GM12878 (cell line): ENCODE measurements around the gene FSTL4.

Source experiments
- CREB1 ChIP-seq: IDR thresholded peaks from 2 replicates; pipeline ENCODE4 v1.6.1; 2012; ENCODE audit warnings: low read depth, mild to moderate bottlenecking, inconsistent platforms
- CTCF ChIP-seq, 3 experiments: IDR thresholded peaks in 2 of 3; conservative IDR thresholded peaks in 1 of 3; 2 replicates each; pipeline ENCODE4 v1.5.1; 2011; ENCODE audit warnings: low read depth in 3 of 3, low read length in 3 of 3, mild to moderate bottlenecking in 3 of 3, control low read depth in 2 of 3, moderate library complexity in 2 of 3, inconsistent platforms in 1 of 3, mixed read lengths in 1 of 3; ENCODE audit not compliant: control insufficient read depth in 2 of 3, insufficient read depth in 1 of 3; ENCODE audit errors: extremely low read depth in 1 of 3
- GABPA ChIP-seq: IDR thresholded peaks from 2 replicates; pipeline ENCODE4 v1.6.1; 2014; ENCODE audit warnings: antibody characterized with exemption, low read depth, mild to moderate bottlenecking, inconsistent platforms
- POLR2AphosphoS5 ChIP-seq: IDR thresholded peaks from 2 replicates; pipeline ENCODE4 v1.6.1; 2011; ENCODE audit warnings: mild to moderate bottlenecking, low read length, inconsistent platforms
- RAD21 ChIP-seq: IDR thresholded peaks from 2 replicates; pipeline ENCODE4 v1.6.1; 2011; ENCODE audit warnings: mild to moderate bottlenecking, low read depth, low read length, moderate library complexity; ENCODE audit not compliant: insufficient read depth
- SMC3 ChIP-seq: IDR thresholded peaks from 2 replicates; pipeline ENCODE4 v1.6.1; 2011; ENCODE audit warnings: low read length, improper control_type of control experiment, borderline replicate concordance

- TF ChIP-seq CREB1 = no peak
- no peak for TF ChIP-seq RAD21
- no peak for TF ChIP-seq POLR2AphosphoS5
- TF ChIP-seq CTCF (IDR thresholded peaks at IDR 0.05 in 2 of 3, conservative IDR thresholded peaks at IDR 0.05 in 1 of 3; ENCODE audit: control insufficient read depth in 2 of 3, extremely low read depth in 1 of 3, insufficient read depth in 1 of 3, low read depth in 3 of 3, low read length in 3 of 3) = no peak
- no peak for TF ChIP-seq GABPA
- TF ChIP-seq SMC3 = no peak
Measured at GRCh38 chr5:133403741-133404364, 208.5 kb downstream of the FSTL4 start.
